ENCODE measurements around the gene SDK1.

SDK1 gene

GRCh38 chr7:3265388-3265787 lies 35.7 kb upstream of the SDK1 start:
- DNase-seq (ENCODE audit: extremely low read depth, low read depth): no peak
- no peak overlapping the region for H3K4me3 ChIP-seq (replicated peaks; ENCODE audit: low read depth, low read length)
- TF ChIP-seq CTCF (IDR thresholded peaks at IDR 0.05; ENCODE audit: low read depth, low read length, missing control alignments): no peak

- no peak for DNase-seq (ENCODE audit: extremely low read depth, low read depth)
- TF ChIP-seq CTCF (IDR thresholded peaks at IDR 0.05; ENCODE audit: low read depth, low read length, missing control alignments): no peak
- no peak overlapping the region for H3K4me3 ChIP-seq (replicated peaks; ENCODE audit: low read depth, low read length)
Observed at GRCh38 chr7:3266240-3266639, 34.8 kb upstream of the SDK1 start.

GRCh38 chr7:3267966-3268690 lies 32.9 kb upstream of the SDK1 start:
- H3K4me3 ChIP-seq (replicated peaks; ENCODE audit: low read depth, low read length): no peak overlapping the region
- peak; percentile 87 for DNase-seq (ENCODE audit: extremely low read depth, low read depth)
- no peak for TF ChIP-seq CTCF (IDR thresholded peaks at IDR 0.05; ENCODE audit: low read depth, low read length, missing control alignments)

GRCh38 chr7:3270362-3270761 lies 30.7 kb upstream of the SDK1 start:
- no peak overlapping the region for H3K4me3 ChIP-seq (replicated peaks; ENCODE audit: low read depth, low read length)
- no peak for DNase-seq (ENCODE audit: extremely low read depth, low read depth)
- TF ChIP-seq CTCF (IDR thresholded peaks at IDR 0.05; ENCODE audit: low read depth, low read length, missing control alignments): no peak

- no peak overlapping the region for H3K4me3 ChIP-seq (replicated peaks; ENCODE audit: low read depth, low read length)
- no peak for TF ChIP-seq CTCF (IDR thresholded peaks at IDR 0.05; ENCODE audit: low read depth, low read length, missing control alignments)
- DNase-seq (ENCODE audit: extremely low read depth, low read depth): no peak
Observed at GRCh38 chr7:3271298-3271697, 29.8 kb upstream of the SDK1 start.

- no peak for TF ChIP-seq CTCF (IDR thresholded peaks at IDR 0.05; ENCODE audit: low read depth, low read length, missing control alignments)
- DNase-seq (ENCODE audit: extremely low read depth, low read depth): peak; percentile 94
- H3K4me3 ChIP-seq (replicated peaks; ENCODE audit: low read depth, low read length): no peak overlapping the region
Observed at GRCh38 chr7:3272691-3273141, 28.3 kb upstream of the SDK1 start.

- DNase-seq (ENCODE audit: extremely low read depth, low read depth): no peak
- no peak overlapping the region for H3K4me3 ChIP-seq (replicated peaks; ENCODE audit: low read depth, low read length)
- TF ChIP-seq CTCF (IDR thresholded peaks at IDR 0.05; ENCODE audit: low read depth, low read length, missing control alignments): no peak
Observed at GRCh38 chr7:3274131-3274530, 26.9 kb upstream of the SDK1 start.
